GM19351 (cell line): ENCODE measurements around the gene FBXL17.

Source experiments
- ATAC-seq: cut with Tn5 transposase; IDR thresholded peaks from one replicate; pipeline ENCODE4 v1.9.1; 2021; ENCODE audit warnings: mild to moderate bottlenecking, moderate library complexity; ENCODE audit not compliant: unreplicated experiment

Gene FBXL17

DNA sequence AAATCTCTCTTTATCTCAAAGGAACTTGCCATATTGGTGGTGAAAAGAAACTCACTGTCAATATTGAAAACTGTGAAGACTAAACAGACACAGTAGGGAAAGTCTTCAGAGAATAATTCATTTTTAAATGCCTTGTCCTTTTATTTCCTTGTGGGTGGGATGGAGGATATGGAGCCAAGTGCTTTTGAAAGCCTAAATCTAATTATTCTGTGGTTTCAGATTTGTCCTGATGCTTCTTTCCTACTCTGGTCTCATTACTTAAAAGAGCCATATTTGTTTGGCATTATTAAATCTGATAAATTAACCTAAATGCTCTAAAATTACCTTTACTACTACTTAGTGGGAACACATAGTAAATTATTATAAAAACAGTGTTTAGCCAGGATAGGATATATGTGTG lies 452.8 kb downstream of the FBXL17 start:
- no peak for ATAC-seq

DNA sequence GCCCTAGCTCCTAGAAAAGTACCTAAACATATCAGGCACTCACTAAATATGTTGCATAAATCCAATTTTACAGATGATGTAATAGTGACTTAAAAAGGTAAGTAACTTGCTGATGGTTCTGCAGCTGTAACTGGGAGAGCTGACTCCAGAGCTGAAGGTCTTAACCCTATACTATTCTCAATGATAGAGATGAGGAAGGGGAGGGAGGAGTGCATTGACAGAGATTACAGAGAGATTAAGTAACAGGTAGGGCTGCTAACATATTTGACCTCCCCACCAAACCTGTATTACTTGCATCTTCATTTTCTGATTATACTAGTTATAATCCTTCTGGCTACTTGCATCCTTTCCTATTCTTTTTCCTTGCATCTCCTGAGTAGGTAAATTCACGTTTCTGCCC lies 455.8 kb downstream of the FBXL17 start:
- no peak for ATAC-seq

DNA sequence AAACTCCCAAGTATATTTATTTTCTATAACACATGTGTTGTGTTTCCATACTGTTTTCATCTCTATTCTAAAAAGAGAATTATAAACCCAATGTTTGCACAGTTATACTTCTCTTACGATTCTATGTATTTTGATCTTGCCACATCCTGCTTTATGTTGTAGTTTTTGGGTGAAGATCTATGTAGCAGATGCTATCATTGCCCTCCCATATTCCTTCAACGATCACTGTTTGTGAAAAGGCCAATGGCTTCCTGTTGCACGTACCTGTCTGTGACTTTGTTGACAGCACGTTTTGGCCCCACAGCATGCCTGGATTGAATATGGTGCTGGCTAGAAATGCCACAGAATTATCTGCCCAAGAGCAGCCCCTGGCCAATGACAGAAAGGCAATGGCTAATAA lies 456.7 kb downstream of the FBXL17 start:
- no peak for ATAC-seq

DNA sequence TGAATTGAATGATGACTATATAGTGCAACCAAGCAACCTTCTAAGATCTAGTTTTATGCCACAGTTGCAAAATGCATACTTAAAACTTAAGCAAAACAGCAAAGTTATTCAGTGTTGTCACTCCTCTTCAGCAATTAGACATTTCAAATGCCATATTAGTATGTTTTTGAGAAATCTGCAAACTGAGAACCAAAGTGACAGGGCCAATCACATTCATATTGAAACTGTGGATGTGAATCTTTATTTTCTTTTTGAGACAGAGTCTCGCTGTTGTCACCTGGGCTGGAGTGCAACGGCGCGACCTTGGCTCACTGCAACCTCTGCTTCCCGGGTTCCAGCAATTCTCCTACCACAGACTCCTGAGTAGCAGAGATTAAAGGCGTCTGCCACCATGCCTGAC lies 461.9 kb downstream of the FBXL17 start:
- ATAC-seq, result peak; percentile 75

DNA sequence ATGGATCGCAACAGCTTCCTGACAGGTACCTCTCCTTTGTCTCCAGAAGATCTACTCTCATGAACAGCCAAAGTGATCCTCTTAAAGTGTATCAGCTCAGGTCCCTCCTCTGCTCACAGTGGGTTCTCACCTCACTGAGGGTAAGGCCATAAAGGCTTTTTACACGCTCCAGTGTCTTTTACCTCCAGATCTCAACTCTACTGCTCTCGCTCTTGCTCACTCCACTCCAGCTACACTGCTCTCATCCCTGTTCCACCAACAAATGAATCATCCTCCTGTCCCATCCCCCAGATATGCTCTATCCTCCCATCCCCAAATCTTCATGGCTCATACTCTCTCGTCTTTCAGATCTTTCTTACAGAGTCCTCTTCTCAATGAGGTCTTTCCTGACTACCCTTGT lies 462.5 kb downstream of the FBXL17 start:
- ATAC-seq, result peak; percentile 39

DNA sequence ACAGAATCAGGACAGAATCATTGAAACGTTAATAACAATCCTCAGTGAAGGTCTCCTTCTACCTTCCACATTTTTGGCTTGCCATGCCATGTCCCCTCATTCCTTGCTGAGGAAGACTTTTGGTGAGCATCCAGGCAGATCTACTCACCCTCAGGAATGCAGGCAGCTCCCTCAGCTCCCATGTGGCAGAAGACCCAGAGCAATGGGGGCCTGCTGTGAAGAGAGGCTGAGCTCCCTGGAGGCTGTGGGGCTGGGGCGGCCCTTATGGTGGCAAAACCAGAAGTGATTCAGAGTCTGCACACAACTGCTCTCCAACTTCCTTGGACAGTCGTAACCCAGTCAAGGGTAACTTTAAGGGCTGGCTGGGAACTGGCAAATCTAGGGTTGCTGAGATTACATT lies 463.9 kb downstream of the FBXL17 start:
- ATAC-seq, result no peak

DNA sequence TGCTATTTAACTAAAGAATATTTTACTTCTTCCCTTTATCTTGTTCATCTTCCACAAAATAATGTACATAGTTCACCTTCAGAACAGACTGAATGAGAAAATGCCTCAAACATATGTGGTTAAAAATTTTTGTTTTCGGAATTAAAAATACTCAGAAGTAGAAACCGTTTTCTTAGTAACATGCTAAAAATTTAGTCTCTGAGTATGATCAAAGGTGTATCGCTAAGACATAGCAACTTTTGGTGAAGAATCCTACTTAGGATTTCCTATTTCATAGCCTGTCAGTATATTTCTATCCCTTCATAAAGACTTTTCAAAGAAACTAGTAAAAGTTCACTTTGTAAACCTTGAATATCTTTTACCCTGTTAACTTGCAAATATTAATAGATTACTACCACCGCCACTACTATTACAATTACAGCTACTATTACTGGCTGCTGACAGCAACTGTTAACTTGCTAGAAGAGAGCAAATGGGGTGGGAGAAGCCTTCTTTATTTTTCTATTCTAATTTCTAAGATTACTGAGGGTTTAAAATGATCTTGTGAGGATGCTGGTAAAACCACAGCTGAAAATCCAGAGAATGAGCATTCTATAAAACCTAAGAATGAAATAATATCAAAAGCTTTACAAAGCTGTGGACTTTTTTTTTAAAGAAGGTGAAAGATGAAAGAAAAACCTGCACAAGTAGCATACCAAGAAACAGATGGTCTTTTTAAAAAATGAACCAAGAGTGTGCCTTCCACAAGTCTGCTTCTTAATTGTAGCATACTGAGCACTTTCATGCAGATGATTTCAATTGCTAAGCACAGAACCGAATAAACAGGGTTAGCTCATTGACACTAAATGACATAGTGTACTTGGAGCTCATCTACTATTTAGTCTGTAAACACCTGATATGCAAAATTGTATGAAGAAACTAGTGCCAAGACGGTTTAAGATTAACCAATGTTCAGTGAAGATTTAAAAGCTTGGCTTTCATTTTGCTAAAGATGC lies 464.9 kb downstream of the FBXL17 start:
- no peak for ATAC-seq

DNA sequence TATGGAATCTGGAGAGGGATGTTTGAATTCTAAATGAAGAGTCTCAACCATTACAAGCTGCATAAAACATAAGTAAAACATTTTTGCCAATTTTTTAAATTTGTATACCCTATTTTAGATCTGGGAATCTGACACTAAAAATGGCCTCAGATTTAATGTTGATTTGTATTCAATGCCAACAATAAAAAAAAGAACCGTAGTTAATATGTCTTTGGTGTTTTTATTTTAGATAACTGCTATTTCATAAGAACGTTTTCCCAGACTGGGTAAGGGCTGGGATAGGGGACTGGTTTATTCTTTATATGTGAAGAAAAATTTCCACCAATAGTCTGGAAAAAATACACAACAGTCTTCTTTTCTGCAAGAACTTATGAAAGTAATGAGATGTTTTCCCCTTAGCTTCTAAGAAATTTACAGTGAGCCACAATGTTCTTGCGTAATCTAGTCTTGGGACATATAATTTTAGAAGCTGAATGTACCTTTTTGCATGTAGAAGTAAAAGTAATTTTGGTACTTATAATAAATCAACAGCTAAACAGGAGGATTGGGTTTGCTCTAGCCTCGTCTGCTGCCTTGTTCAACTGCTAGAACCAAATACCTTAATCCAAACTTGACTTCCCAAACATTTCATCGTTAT lies 466.6 kb downstream of the FBXL17 start:
- ATAC-seq, result no peak

DNA sequence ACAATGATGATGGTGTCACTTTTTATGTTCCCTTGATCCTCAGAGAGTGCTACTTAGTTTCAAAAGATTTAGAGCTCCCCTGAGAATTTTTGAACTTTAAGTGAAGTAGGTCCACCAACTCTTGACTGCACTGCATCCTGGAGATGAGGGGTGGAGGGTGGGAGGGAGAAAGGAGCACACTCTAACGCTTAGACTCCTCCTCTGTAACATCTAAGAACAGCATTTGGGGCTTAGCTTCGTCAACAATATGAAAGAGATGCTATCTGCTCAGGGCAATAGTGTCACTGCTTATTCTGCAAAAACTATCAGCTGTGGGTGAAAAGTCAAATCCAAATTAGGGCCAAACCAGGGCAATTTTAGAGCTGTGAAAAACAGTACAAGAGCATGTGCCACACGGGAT lies 468.4 kb downstream of the FBXL17 start:
- ATAC-seq, result no peak

DNA sequence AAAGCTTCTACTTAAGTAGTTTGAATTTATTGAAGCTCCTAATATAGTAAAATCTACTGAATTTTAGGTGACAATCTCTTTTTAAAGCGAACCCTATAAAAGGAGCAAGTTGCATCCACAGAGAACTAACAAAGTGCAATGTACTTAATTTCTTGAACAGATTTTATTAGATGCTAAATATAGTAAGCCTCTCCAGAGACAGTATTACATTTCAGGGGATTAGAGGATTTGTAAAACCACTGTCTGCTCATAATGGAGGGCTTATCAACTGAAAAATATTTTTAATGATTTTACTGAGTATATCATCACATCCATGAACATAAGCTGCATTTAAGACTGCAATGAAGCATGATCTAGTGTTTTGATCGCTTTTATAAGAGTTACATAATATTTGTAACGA lies 481.2 kb downstream of the FBXL17 start:
- ATAC-seq, result no peak

DNA sequence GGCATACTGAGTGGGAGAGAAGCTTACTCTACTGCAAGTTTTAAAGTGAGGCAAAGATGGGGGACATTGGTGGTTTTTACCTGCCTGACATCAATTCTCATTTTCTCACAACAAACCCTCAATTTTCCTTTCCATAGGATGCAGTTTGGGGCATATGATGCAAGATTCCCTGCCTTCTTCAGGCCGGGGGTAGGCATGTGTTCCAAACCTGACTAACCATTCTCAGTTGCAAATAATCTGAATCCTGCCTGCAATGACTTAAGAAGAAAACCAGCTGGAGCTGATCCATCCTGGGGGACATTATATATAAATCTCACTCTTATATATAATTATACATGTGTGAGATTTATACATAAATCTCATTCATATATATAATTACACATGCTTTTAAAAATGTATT lies 487.5 kb downstream of the FBXL17 start:
- ATAC-seq, result no peak

DNA sequence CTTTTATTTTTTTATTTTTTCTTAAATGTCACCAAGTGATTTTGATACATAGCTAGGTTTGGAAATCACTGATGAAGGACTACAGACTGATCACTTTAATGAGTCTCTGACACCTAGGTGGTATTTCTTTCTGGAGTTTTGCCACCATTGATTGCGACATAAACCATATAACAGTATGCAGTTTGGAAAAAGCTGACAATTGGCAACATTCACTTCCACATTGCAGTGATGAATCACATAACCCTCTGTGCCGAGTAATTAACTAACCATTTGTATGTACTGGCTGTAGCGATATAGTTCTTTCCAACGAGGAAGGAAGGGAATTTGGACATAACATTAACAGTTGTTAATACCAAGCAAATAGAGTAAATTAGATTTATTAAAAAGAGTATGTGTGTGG lies 488.3 kb downstream of the FBXL17 start:
- ATAC-seq, result no peak

DNA sequence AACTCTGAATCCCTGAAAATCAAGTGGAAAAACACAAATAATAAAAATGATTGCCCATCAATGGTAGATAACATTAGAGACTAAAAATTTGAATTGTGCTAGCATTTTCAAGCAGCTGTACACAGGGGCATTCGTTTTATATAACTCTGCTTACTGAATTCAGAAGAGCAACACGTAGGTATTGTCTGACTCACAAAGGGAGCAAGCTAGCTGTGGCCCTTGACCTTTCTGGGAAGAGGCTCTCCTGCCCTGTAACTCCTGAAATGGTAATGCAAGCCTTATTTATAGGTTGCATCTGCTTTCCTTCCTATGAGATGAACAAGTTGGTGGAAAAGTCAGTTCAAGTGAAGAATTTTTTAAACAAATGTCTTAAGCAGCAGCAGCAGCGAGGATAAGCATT lies 492.5 kb downstream of the FBXL17 start:
- no peak for ATAC-seq

DNA sequence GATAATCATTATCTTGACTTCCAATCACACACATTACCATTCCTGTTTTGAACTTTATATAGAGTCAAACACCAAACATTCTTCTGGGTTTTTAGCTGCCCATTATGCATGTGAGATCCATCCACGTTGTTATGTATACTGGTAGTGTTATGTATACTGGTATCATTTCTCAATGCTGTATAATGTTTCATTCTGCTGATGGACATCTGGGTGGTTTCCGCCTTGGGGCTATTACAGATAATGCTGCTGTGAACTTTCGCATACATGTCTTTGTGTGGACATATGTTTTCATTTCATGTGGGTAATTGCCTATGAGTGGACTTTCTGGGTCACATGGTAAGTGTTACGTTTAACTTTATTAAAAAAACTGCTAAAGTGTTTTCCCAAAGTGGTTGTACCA lies 493.4 kb downstream of the FBXL17 start:
- no peak for ATAC-seq

DNA sequence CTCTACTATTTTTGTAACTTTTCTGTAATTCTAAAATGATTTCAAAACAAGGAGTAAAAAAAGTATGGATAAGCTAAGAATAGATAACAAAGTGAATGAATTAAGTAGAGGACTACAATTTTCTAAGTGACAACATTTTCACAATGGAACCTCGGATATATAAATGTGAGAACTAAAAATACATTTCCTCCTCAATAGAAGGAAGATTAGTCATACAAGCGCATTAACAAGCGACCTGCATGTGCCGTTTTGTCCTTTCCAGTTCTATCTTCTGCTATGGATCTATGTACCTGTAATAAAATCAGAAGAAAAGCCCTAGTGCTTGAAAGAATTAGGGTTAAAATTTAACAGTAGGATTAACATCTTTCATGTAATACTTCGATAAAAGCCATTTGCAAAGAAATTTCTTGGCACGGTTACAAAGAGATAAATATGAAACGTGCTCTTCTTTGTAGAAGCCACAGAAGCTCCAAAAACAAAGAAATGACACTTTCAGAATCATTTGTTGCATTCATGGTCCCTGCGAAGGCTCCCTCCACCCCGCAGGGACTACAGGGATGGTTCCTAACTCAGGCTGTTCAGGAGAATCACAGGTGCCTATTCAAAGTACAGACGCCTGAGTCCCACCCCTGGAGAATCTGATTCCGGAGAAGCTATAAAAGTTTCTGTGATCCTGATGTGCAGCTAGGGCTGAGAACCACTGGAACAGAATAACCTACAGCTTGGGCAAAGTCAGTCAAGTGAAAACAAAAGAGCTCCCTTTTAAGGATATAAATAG lies 494.5 kb downstream of the FBXL17 start:
- ATAC-seq, result no peak

DNA sequence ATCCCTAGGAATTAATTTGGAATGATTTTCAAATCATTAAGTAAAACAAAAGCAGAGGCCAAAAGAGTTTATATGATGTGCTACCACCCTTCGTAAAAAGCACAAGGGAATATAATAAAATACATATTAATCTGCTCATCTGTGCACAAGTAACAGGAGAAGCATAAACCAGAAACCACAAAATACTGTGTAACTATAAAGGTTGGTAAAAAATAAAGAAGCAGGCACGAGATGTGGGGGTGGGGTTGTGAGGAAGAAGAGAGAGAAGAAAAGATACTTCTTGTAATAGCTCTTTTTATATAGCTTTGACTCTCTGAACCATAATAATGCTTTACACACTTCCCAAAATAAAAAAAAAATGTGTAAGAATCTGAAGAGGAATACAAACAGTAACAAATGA lies 496.3 kb downstream of the FBXL17 start:
- no peak for ATAC-seq

DNA sequence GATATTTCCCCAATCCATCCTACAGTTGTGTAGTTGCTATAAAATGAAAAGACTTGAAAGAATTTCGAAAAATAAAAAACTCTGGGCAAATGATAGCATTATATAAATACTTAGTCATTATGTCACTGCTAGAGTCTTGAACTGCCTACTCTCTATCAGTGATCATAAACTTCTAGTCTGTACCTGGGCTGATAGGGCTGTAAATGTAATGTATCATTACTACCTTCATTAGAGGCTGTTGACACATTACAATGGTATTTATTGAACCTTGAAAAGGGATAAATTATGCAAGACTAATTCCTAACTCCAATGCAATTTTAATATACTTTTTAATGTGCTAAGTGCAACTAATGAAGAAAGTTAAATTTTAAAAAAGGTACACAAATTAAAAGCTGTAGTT lies 497.0 kb downstream of the FBXL17 start:
- no peak for ATAC-seq

DNA sequence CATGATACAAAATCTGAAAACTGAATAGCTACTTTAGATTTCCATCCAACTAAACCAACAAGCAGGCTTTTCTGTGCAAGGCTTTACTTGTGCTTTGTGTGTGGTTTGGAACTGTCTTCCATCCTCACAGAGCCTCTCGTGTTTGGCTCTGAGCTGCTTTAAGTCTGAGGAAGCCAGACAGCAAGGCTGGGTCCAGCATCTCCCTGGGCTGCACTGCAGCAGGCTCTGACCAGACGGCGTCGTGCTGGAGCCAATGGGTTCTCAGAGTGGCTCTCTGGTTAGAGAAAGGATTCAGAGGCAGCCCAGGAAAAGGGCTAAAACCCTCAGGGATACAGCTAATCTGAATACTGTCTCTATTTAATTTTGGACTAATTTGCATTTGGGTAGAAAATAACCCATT lies 503.2 kb downstream of the FBXL17 start:
- ATAC-seq, result no peak

DNA sequence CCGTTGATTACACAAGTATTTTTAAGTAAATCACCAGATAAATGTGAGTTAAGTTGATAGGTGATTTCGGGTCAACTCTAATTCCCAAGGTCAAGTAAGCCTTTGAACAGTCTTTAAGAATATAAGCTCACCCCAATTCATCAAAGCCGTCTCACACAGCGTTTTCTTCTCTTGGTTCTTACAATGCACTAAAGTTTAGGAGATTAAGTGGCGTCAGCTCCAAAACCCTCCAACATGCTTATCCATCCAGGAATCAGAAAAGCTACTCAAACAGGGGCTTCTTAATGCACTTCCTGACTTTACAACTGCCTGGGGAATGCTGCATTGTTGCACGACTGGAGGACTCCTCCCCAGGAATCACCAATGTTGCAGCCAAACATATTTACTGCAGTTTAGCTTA lies 505.0 kb downstream of the FBXL17 start:
- no peak for ATAC-seq

DNA sequence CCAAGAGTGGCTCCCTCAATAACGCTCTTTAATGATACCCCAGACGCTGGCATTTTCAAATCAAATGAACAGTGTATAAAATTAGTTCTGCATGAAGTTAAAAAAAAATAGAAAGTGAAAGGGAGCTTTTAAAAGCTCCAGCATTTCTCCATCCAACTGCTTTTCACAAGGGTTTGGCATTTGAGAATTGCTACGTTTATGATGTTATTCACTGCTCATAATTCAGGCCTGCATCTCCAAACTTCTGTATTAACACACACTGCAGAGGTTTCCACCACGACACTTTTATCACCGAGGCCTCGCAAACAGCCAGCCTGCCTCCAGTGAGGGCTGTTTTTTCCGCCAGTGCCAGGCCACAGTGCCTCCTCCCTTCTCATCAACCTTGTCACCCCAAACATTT lies 505.6 kb downstream of the FBXL17 start:
- ATAC-seq, result no peak

DNA sequence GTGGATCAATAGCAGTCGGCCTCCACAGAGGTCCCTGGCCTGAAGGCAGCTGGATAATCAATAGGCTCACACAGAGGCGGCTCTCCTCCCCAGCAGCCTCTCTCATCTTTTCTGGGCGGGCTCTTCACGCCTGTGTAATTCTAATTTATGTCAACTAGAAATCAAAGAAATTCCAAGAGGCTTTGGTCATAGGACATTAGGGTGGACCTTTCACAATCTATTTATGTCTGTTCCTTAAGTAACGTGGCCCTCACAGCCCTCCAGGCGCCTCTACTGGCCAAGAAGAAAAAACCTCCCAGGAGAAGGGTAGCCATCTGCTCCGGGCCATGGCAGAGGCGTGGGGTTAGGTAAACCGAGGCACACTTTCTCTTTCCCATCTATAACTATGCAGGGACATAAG lies 506.1 kb downstream of the FBXL17 start:
- no peak for ATAC-seq

DNA sequence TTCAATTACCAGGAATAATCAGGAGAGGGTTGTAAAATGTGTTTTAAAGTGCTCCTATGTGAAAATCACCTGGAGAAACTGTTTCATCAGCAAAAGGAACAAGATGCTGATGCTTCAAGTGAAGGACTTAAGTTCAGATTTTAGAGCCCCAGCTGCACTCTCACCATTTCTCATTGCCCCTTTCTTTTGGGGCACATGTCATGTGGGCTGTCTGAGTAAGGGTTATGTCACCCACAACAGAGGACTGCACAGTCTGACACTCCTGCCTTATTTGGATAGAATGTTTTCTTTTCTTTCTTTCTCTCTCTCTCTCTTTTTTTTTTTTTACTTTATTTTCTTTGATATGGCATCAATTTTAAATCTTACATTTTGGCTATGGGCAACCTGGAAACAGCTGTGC lies 507.1 kb downstream of the FBXL17 start:
- ATAC-seq, result no peak
